ENCODE results near the gene KDM4C. TPM values are rescaled to one million over a fixed set of nuclear protein-coding genes. Genes with fewer than 3 reads are reported as not detected.

KDM4C gene
- total RNA-seq, 2 experiments from 2014 or later: 60.1 to 61.3 TPM

DNA sequence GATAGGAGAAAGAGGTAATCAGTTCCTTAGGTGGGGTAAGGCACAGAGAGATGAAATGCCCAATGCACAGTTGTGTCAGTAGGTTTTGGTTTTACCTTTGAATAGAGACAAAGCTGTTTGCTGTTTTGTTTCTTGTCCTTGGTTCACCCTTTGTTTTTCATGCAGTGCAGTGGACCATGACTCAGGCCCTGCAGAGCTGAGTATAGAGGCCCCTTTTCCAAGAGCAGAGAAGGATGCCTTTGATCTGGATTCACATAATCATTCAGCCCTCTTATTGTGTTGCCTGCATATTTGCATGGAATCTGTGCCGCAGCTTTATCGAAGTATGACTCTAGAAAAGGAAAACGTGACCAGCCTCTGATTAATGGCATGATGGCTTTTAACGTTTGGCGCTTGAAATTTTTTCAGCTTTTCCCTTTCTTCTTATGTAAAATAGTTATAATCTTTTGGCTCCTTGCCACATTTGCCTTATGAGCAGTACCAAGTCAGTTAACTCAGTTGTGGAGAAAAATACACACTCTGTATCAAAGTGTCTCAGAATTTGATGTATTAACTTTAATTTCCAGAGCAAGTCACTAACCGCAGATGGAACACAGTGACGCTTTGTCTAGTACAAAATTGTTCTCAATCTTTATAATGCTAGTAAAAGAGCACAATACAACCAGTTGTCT is 197.6 kb downstream of the KDM4C start:
- Mint-ChIP-seq H3K9me3 (no peaks in the 10 kb centered on the region), H3K4me3 (no peak overlapping the region), H3K27me3 (no peaks in the 10 kb centered on the region), H3K4me1 (ENCODE audit: low read depth) (peaks cover 56% of the 10 kb centered on the region), H3K27ac (peak overlapping the region; percentile 49), H3K36me3 (ENCODE audit: low read depth) (peaks cover 49% of the 10 kb centered on the region)
- Histone ChIP-seq H3K27ac (ENCODE audit: low read depth in 1 of 2, low read length in 2 of 2) (no peak overlapping the region), H3K36me3 (ENCODE audit: insufficient read depth, low read length) (peaks cover 12% of the 10 kb centered on the region), H3K27me3 (ENCODE audit: control insufficient read depth in 1 of 2, insufficient read depth in 2 of 2, low read length in 2 of 2) (no peaks in the 10 kb centered on the region), H3K4me1 (ENCODE audit: insufficient read depth, low read length) (no peaks in the 10 kb centered on the region), H3K4me3 (ENCODE audit: low read length) (no peak overlapping the region), H3K9me3 (ENCODE audit: control insufficient read depth in 1 of 2, insufficient read depth in 1 of 2, low read length in 2 of 2) (no peaks in the 10 kb centered on the region)
- DNase-seq (no peak), ATAC-seq (ENCODE audit: poor library complexity) (no peak)
- CTCF ChIA-PET: no interaction called here
- POLR2A ChIA-PET: no interaction called here
- TF ChIP-seq, protein P1, sequence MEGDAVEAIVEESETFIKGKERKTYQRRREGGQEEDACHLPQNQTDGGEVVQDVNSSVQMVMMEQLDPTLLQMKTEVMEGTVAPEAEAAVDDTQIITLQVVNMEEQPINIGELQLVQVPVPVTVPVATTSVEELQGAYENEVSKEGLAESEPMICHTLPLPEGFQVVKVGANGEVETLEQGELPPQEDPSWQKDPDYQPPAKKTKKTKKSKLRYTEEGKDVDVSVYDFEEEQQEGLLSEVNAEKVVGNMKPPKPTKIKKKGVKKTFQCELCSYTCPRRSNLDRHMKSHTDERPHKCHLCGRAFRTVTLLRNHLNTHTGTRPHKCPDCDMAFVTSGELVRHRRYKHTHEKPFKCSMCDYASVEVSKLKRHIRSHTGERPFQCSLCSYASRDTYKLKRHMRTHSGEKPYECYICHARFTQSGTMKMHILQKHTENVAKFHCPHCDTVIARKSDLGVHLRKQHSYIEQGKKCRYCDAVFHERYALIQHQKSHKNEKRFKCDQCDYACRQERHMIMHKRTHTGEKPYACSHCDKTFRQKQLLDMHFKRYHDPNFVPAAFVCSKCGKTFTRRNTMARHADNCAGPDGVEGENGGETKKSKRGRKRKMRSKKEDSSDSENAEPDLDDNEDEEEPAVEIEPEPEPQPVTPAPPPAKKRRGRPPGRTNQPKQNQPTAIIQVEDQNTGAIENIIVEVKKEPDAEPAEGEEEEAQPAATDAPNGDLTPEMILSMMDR (IDR thresholded peaks at IDR 0.05): no peak
- intact Hi-C loops (cut with DNase I, micrococcal nuclease): no loop called here

DNA sequence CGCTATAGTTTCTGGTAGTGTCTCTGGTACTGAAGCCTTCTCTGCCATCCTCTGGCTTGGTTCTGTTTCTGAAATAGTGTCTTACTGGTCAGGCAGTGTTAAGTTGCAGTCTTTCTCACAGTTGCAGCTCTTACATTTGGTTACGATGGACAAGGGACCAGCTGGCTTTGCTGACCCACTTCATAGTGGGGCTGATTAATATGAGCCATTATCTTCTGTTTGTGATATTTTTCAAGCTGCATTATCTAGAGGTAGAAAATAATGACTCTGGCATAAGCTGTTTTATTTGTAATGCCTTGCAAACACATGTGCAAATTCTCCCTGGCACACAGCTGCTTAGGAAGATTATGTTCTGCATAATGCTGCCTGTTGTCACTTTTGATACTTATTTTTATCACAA is 199.1 kb downstream of the KDM4C start:
- no peaks in the 10 kb centered on the region for H3K27me3 ChIP-seq (ENCODE audit: control insufficient read depth in 1 of 2, insufficient read depth in 2 of 2, low read length in 2 of 2)
- ChIA-PET CTCF (no interaction called here), POLR2A (no interaction called here)
- H3K27ac ChIP-seq (ENCODE audit: low read depth in 1 of 2, low read length in 2 of 2): no peak overlapping the region
- H3K4me1 ChIP-seq (ENCODE audit: insufficient read depth, low read length): no peaks in the 10 kb centered on the region
- Mint-ChIP-seq H3K4me1 (ENCODE audit: low read depth) (peaks cover 51% of the 10 kb centered on the region), H3K4me3 (no peak overlapping the region), H3K27me3 (no peaks in the 10 kb centered on the region), H3K9me3 (no peaks in the 10 kb centered on the region), H3K36me3 (ENCODE audit: low read depth) (peaks cover 58% of the 10 kb centered on the region), H3K27ac (no peak overlapping the region)
- H3K4me3 ChIP-seq (ENCODE audit: low read length): no peak overlapping the region
- DNase-seq (no peak), ATAC-seq (ENCODE audit: poor library complexity) (no peak)
- TF ChIP-seq, protein P1 (IDR thresholded peaks at IDR 0.05): no peak
- H3K36me3 ChIP-seq (ENCODE audit: insufficient read depth, low read length): peaks cover 16% of the 10 kb centered on the region
- intact Hi-C loops (cut with DNase I, micrococcal nuclease): no loop called here
- no peaks in the 10 kb centered on the region for H3K9me3 ChIP-seq (ENCODE audit: control insufficient read depth in 1 of 2, insufficient read depth in 1 of 2, low read length in 2 of 2)

DNA sequence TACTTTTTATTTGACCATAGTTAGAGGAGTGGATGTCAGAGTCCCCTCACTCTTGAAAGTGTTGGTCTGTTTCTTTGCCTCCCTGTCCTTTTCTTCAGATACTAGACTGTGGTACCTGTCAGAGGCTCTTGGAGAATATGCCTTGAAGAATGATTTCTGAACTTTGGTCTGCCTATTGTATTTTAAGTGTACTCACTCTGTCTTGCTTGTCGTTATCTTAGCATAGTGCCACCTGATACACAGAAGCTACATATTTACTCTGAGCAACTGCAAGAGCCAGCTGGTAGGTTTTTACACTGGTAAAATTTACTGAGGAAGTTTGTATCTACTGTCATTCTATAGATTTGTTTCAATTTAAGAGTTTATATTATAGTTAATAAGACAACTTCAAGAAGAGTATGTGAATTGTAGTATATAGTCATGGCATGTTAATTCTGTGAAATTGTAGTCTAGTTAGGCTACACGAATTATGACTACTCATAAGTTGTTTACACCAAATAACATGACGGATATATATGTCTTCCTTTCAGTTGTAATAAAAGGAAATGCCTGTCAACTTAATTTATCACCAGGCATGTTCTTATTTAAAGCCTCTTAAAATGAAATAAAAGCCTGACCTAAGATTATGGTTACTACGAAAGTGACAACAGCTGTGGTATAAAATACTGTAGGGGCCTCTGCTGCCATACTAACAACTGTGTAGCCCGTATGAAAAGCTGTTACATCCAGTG is 201.7 kb downstream of the KDM4C start:
- Mint-ChIP-seq H3K27ac (no peak overlapping the region), H3K4me1 (ENCODE audit: low read depth) (peaks cover 33% of the 10 kb centered on the region), H3K27me3 (no peaks in the 10 kb centered on the region), H3K9me3 (no peaks in the 10 kb centered on the region), H3K36me3 (ENCODE audit: low read depth) (peaks cover 61% of the 10 kb centered on the region), H3K4me3 (no peak overlapping the region)
- no peak for ATAC-seq (ENCODE audit: poor library complexity)
- Histone ChIP-seq H3K36me3 (ENCODE audit: insufficient read depth, low read length) (peaks cover 16% of the 10 kb centered on the region), H3K9me3 (ENCODE audit: control insufficient read depth in 1 of 2, insufficient read depth in 1 of 2, low read length in 2 of 2) (no peaks in the 10 kb centered on the region), H3K4me1 (ENCODE audit: insufficient read depth, low read length) (no peaks in the 10 kb centered on the region), H3K27ac (ENCODE audit: low read depth in 1 of 2, low read length in 2 of 2) (no peak overlapping the region), H3K27me3 (ENCODE audit: control insufficient read depth in 1 of 2, insufficient read depth in 2 of 2, low read length in 2 of 2) (no peaks in the 10 kb centered on the region), H3K4me3 (ENCODE audit: low read length) (no peak overlapping the region)
- TF ChIP-seq, protein P1 (IDR thresholded peaks at IDR 0.05): no peak
- no peak for DNase-seq
- ChIA-PET POLR2A (no interaction called here), CTCF (no interaction called here)
- intact Hi-C loops (cut with DNase I, micrococcal nuclease): no loop called here
